ENCODE measurements around the gene CC2D1B. TPM values are rescaled to one million over a fixed set of nuclear protein-coding genes. Genes with fewer than 3 reads are reported as not detected.

CC2D1B gene
- polyA plus RNA-seq, 1 experiment, result 18.9 TPM

DNA sequence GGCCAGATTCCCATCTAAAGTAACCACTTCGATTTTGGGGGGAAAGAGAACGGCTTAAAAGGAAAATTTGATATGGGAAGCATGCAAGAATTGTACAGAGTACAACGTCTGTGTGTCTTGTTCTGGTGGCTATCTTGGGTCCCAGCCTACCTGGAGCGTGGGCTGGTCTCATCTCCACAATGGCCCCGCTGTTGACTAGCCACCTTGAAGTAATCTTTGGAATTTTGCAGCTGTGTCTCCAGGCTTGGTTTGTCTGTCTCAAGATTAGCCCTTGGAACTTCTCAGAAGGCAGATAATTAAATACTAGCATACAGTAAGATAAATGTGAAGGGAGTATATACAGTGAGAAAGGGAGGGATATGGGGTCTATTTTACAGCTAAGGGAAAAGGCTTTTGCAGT, 1.3 kb upstream of the CC2D1B start:
- Histone ChIP-seq H3K27me3 (ENCODE audit: control insufficient read depth, insufficient read depth, low read length) (no peaks in the 10 kb centered on the region), H3K4me3 (ENCODE audit: low read depth, low read length) (no peak overlapping the region), H3K36me3 (ENCODE audit: control insufficient read depth, insufficient read depth, low read length) (peaks cover 7% of the 10 kb centered on the region)
- DNase-seq (ENCODE audit: low read depth), result no peak
- TF ChIP-seq, protein P1, sequence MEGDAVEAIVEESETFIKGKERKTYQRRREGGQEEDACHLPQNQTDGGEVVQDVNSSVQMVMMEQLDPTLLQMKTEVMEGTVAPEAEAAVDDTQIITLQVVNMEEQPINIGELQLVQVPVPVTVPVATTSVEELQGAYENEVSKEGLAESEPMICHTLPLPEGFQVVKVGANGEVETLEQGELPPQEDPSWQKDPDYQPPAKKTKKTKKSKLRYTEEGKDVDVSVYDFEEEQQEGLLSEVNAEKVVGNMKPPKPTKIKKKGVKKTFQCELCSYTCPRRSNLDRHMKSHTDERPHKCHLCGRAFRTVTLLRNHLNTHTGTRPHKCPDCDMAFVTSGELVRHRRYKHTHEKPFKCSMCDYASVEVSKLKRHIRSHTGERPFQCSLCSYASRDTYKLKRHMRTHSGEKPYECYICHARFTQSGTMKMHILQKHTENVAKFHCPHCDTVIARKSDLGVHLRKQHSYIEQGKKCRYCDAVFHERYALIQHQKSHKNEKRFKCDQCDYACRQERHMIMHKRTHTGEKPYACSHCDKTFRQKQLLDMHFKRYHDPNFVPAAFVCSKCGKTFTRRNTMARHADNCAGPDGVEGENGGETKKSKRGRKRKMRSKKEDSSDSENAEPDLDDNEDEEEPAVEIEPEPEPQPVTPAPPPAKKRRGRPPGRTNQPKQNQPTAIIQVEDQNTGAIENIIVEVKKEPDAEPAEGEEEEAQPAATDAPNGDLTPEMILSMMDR (IDR thresholded peaks at IDR 0.05; ENCODE audit: insufficient read depth, low read depth, low read length), result no peak
- CTCF ChIA-PET, result interaction anchor here (1.6 kb wide), 1 partner anchor 37 kb away, joined by 3 read pairs; the partner anchor contains the start of genes ORC1 and PRPF38A
- POLR2A ChIA-PET, result no interaction called here

DNA sequence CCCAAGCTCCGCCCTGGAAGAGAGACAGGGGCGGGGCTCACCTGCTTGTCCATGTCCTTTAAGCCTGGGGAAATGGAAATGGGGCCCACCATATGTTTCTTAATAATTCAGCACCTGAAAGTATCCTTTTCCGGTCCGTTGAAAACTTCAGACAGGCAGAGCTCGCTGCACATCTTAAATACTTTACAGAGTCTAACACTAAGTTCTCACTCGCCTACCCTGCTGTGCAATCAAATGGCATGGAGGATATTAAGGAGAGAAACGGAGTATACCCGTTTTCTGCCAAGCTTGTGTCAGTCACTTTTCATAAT, 467 bp upstream of the CC2D1B start:
- H3K4me3 ChIP-seq (ENCODE audit: low read depth, low read length), result peak overlapping the region; percentile 97
- TF ChIP-seq, protein P1 (IDR thresholded peaks at IDR 0.05; ENCODE audit: insufficient read depth, low read depth, low read length), result no peak
- CTCF ChIA-PET, result interaction anchor here (1.0 to 1.6 kb wide), 2 partner anchors 17 to 38 kb away, joined by 3 read pairs; partner anchors contain the start of genes ORC1 and PRPF38A
- H3K36me3 ChIP-seq (ENCODE audit: control insufficient read depth, insufficient read depth, low read length), result peaks cover 11% of the 10 kb centered on the region
- no peaks in the 10 kb centered on the region for H3K27me3 ChIP-seq (ENCODE audit: control insufficient read depth, insufficient read depth, low read length)
- no peak for DNase-seq (ENCODE audit: low read depth)
- POLR2A ChIA-PET, result interaction anchor here (0.6 kb wide), 2 partner anchors 187 to 357 kb away, joined by 3 to 12 read pairs; no protein-coding TSS in a partner anchor

DNA sequence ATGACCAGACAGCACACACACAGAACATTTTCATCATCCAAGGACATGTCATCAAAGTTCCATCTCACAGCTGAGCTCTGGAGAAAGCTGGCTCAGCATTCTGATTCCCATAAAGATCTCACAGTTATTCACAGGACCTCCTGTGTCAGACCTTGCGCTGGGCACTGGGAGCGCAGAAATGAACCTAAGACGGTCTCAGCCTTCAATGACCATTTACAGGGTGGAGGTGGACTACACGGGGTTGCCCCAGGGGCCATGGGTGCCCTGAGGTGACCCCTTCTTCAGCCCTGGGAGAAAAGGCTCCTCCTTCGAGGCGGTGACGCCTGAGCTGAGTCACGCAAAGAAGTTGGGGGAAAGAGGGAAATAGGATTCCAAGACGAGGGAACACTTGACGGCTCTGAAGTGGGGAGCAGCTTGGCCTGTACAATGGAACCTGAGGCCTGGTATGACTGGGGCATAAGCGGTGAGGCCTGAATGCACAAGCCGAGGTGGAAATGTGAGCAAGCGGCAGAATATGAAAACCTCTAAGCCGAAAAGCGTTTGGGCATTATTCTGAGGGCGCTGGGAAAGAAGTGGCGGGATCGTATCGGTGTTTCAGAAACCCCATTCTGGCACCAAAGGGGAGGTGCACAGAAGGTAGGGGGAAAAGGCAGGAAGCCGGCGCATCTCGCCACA, 797 bp downstream of the CC2D1B start:
- H3K36me3 ChIP-seq (ENCODE audit: control insufficient read depth, insufficient read depth, low read length), result peaks cover 22% of the 10 kb centered on the region
- ChIA-PET CTCF (interaction anchor here (0.6 to 1.0 kb wide), 3 partner anchors 8 to 332 kb away, joined by 3 read pairs; partner anchors contain the start of gene KTI12), POLR2A (no interaction called here)
- no peaks in the 10 kb centered on the region for H3K27me3 ChIP-seq (ENCODE audit: control insufficient read depth, insufficient read depth, low read length)
- H3K4me3 ChIP-seq (ENCODE audit: low read depth, low read length), result peak overlapping the region; percentile 97
- peak; percentile 35 for DNase-seq (ENCODE audit: low read depth)
- TF ChIP-seq, protein P1 (IDR thresholded peaks at IDR 0.05; ENCODE audit: insufficient read depth, low read depth, low read length), result no peak

DNA sequence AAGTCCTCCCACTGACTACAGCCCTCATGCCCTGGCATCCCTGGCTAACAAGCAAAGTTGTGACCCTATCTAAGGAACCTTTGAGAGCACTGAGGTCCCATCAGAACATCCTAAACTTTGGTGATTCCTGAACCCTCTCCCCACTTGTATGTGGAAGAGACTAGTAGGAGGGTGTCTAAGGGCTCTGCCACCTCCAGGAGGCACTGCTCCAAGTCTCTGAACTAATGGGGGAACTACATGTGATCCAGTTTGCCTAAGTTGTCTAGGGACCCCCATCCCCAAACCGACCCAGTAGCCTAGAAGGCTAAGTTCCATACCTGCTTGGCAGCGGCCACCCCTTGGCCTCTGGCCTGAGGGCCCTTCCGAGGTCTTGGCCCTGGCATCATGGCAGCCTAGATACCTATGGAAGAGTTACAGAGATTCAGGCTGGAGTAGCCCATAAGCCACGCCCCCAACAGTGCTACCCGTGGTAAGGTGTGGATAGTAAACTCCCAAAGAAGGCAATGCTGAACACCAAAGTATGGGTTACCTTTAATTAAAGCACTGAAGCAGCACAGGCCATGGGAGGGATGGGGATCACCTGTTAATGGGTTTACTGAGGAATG, 1.7 kb downstream of the CC2D1B start:
- H3K36me3 ChIP-seq (ENCODE audit: control insufficient read depth, insufficient read depth, low read length), result peaks cover 30% of the 10 kb centered on the region
- ChIA-PET POLR2A (no interaction called here), CTCF (no interaction called here)
- TF ChIP-seq, protein P1 (IDR thresholded peaks at IDR 0.05; ENCODE audit: insufficient read depth, low read depth, low read length), result no peak
- H3K4me3 ChIP-seq (ENCODE audit: low read depth, low read length), result peak overlapping the region; percentile 97; the same call in 1 of the 2 replicates
- no peak for DNase-seq (ENCODE audit: low read depth)
- no peaks in the 10 kb centered on the region for H3K27me3 ChIP-seq (ENCODE audit: control insufficient read depth, insufficient read depth, low read length)

DNA sequence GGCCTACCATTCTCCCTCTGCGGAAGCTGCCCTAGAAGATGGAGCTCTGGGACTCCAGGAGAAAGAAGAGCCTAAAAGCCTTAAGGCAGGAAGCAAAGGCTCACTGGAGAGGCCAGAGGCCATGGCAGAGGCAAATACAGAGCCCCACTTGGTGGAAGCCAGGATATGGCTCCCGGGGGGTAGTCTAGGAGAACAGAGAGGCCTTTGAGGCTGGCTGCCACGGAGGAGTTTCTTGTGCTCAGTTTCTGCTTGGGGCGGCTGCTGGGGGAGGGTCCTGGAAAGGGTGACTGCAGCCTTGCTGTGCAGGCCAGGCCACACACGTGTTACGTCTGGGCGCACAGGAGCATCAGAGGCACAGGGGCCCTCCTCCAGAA, 5.4 kb downstream of the CC2D1B start:
- Histone ChIP-seq H3K36me3 (ENCODE audit: control insufficient read depth, insufficient read depth, low read length) (peaks cover 64% of the 10 kb centered on the region), H3K4me3 (ENCODE audit: low read depth, low read length) (no peak overlapping the region), H3K27me3 (ENCODE audit: control insufficient read depth, insufficient read depth, low read length) (no peaks in the 10 kb centered on the region)
- CTCF ChIA-PET, result no interaction called here
- POLR2A ChIA-PET, result no interaction called here
- DNase-seq (ENCODE audit: low read depth), result no peak
- TF ChIP-seq, protein P1 (IDR thresholded peaks at IDR 0.05; ENCODE audit: insufficient read depth, low read depth, low read length), result no peak
